CD4-positive, alpha-beta T cell treated with Interleukin-6 at 100 ng/mL for 8 hours (primary cell): ENCODE measurements around the gene RAC2.
A peak's percentile ranks its signal among the peaks of the same experiment; 100 is the strongest.
"Not testable (repeated sequence)": the region's sequence is repeated elsewhere in the genome, so short reads cannot be mapped to it uniquely, and the experiment has no call there.

ENCODE experiments used
- DNase-seq: peaks from one replicate; pipeline ENCODE4 v3.0.0-alpha.2; 2020; ENCODE audit warnings: mixed read lengths, low spot score

RAC2 gene

GRCh38 chr22:37206118-37206840, 37.8 kb downstream of the RAC2 start:
- no peak for DNase-seq

- DNase-seq = no peak
Measured at GRCh38 chr22:37205046-37205445, 39.0 kb downstream of the RAC2 start.

DNA sequence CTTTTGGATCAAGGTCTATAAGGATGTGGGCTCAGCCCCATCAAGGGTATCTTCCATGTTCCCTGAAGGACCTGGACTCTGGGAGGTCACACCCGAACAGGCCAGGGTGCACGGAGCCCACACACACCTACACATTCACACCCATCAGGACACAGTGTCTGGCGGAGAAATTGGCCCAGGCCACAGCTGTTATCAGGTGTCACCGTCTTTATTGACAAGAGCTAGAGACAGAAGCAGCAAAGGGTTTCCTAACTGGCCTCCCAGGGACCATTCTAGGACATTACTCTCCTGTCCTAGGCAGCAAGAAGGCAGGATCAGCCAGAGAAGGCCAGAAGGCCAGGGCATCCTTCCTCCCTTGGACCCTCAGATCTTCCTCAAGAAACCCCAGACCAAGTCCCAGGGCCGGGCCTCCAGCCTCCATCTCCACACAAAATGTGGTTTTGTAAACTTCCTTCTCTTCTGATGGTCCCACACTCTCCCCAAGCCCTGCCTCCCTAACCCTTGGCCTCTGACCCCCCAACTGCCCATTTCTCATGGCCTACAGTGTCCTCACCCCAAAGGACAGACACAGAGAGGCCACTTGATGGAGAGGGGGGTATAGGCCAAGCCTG, 39.9 kb downstream of the RAC2 start:
- DNase-seq = no peak

- DNase-seq = no peak
Measured at GRCh38 chr22:37203354-37204044, 40.6 kb downstream of the RAC2 start.

DNA sequence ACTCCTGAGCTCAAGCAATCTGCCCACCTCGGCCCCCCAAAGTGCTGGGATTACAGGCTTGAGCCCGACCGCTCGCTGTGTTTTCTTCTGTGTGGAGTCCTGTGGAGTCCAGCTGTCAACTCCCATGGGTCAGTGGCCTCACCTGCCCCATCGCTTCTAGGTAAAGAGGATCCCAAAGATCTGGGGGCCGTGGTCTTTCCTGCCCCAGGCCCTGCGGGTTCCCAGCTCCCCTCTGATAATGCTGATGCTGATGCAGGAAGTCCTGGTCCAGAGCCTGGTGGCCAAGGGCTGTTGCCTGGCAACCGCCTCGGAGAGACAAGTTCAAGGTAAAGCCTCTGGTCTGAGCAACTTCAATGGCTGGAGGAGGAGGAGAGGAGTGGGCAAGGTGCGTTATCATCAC, 41.4 kb downstream of the RAC2 start:
- no peak for DNase-seq

DNA sequence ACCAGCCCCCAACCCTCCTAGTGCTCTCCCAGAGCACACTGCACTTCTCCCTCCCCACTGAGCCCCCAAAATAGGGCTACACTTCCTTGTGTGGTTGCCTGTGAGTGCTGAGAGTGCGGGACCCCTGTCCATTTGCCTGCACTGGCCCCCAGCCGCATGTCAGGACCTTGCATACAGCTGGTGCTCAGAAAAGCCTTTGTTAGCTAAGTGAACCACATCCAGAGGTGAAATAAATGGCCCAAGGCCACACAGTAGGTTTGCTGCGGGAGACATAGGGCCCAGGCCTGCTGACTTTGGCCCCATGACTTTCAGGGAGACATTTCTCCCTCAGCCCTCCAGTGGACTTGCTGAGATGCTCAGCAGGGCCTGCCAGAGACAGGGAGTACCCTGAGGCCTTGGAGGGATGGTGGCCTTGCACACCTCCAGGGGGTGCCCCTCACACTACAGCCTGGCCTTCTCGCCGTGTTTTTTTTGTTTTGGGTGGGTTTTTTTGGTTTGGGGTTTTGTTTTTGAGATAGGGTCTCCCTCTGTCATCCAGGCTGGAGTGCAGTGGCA, 42.0 kb downstream of the RAC2 start:
- DNase-seq = no peak

DNA sequence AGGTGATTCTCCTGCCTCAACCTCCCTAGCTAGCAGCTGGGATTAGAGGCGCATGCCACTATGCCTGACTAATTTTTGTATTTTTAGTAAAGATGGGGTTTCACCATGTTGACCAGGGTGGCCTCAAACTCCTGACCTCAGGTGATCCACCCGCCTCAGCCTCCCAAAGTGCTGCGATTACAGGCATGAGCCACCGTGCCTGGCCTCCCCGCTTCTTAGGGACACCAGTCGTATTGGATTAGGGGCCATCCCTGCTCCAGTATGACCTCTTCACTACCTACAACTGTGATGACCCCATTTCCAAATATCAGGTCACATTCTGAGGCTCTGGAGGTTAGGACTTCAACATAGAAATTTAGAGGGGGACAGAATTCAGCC, 42.6 kb downstream of the RAC2 start:
- DNase-seq = not testable (repeated sequence)

- DNase-seq = no peak
Measured at GRCh38 chr22:37199760-37200108, 44.3 kb downstream of the RAC2 start.

- peak; percentile 99 for DNase-seq
Measured at GRCh38 chr22:37199103-37199759, 44.8 kb downstream of the RAC2 start.

GRCh38 chr22:37198258-37199102, 45.6 kb downstream of the RAC2 start:
- DNase-seq = peak; percentile 87

DNA sequence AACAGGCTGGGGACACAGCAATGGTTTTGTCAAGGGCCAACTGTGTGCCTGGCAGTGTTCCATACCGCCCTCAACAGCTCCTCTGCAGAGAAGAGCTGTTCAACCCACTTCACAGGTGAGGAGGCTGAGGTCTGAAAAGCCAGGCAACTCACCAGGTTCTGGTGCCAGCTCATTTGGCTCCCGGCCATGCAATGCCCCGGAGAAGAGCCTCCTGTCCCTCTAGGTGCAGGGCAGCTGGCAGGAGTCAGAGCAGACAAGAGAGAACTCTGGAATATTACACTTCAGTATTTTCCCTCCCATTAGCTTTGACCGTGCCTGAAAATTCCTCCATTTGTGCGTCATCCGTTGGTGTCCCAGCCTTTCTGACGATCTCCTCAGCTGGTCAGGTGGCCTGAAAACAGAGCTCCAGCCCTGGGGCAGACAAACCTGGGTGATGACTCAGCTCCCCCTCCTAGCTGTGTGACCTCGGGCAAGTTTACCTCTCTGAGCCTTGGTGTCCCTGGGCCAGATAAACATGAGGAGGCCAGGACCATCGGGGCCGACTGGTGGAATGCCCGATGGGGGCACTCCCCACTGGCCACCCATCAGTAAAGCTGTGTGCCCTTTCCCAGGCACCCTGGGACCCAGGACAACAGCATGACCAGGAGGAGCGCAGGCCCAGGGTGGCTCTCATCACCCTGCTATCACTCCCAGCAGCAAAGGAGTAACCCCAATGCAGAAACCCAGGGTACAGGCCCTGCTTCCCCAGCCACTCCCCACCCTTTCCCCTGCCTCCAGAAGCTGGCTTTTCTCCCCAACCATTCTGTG, 46.4 kb downstream of the RAC2 start:
- no peak for DNase-seq

- no peak for DNase-seq
Measured at GRCh38 chr22:37196539-37197450, 47.3 kb downstream of the RAC2 start.

DNA sequence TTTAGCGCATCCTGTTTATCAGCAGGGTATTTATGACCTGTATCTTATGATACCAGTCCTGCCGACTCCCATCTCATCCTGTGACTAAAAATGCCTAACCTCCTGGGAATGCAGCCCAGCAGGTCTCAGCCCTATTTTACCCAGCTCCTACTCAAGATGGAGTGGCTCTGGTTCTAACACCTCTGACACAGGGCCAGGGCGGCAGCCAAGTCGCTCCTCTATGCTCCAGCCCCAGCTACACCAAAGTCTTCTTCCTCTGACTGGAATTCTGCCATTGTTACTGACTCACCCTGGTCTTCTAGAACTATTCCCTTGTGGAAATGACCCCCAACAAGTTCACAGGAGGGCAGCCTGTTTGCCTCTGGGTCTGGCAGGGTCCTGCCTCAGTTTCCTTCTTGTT, 48.1 kb downstream of the RAC2 start:
- DNase-seq = no peak

DNA sequence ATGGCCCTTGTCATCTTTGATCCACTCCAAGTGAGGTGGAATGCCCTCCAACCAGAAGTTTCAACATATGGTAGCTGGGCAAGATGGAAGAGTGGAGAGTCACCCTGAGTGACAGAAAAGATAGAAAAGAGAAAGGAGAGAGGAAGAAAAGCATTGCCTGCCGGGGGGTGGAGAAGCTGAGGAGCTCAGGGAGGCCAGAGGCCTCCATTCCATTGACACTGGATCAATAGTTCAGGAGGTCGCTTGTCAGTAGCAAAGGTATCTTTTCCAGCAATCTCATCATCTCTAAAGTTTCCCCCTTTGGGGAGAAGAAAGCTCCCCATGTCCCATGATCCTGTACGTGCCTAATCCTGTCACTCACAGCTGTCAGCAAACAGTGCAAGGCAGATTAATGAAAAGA, 49.3 kb downstream of the RAC2 start:
- DNase-seq = no peak

- DNase-seq = peak; percentile 56
Measured at GRCh38 chr22:37193629-37194191, 50.4 kb downstream of the RAC2 start.

DNA sequence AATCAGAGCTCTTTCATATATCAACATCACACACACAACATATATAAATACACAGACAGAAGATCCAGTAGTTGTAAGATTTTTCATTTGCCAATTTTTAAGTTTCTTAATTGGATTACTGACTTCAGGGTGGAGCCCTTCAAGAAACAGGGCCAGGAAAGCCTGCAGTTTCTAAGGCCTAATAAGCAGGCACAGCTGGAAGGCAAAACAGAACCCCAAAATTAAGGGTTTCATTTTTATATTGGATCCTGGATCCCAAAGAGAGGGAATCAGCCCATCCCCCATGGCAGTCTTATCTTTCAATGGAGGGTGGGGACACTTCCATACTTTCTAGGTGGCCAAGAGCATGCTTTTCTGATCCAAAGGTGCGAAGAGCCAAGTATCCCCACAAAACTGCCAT, 51.3 kb downstream of the RAC2 start:
- no peak for DNase-seq

- DNase-seq = no peak
Measured at GRCh38 chr22:37192204-37192603, 51.9 kb downstream of the RAC2 start.

- no peak for DNase-seq
Measured at GRCh38 chr22:37190262-37190780, 53.7 kb downstream of the RAC2 start.

- DNase-seq = no peak
Measured at GRCh38 chr22:37188901-37189466, 55.1 kb downstream of the RAC2 start.
